HG02610 (cell line): Measurements from ENCODE around the gene OR4K15.
"Not testable (repeated sequence)": the region's sequence is repeated elsewhere in the genome, so short reads cannot be mapped to it uniquely, and the experiment has no call there.

Experiments
- ATAC-seq: cut with Tn5 transposase; IDR thresholded peaks from one replicate; pipeline ENCODE4 v1.9.1; 2021; ENCODE audit warnings: mild to moderate bottlenecking, moderate library complexity; ENCODE audit not compliant: unreplicated experiment

OR4K15 gene

GRCh38 chr14:19975291-19975690, at the start of gene OR4K15:
Gene OR4K15 (plus strand): TSS chr14:19975591. CDS start chr14:19975591, 0 bp downstream.
- ATAC-seq, result no peak

- no peak for ATAC-seq
These were observed 44.8 kb upstream of the OR4K15 start, which contains the start of gene OR4K1 for GRCh38 chr14:19930617-19931016. Gene OR4K1 (plus strand): TSS chr14:19930917. CDS start chr14:19935667, 4,750 bp downstream.

GRCh38 chr14:19941668-19942067, 33.7 kb upstream of the OR4K15 start:
- no peak for ATAC-seq

GRCh38 chr14:19947413-19948090, 27.8 kb upstream of the OR4K15 start:
- no peak for ATAC-seq

- ATAC-seq, result no peak
These were observed 26.2 kb upstream of the OR4K15 start for GRCh38 chr14:19949218-19949617.

GRCh38 chr14:19969735-19970134, 5.7 kb upstream of the OR4K15 start:
- ATAC-seq, result not testable (repeated sequence)

GRCh38 chr14:19974844-19975243, 547 bp upstream of the OR4K15 start:
- ATAC-seq, result no peak

- ATAC-seq, result no peak
These were observed 18.0 kb downstream of the OR4K15 start for GRCh38 chr14:19993438-19993837.

GRCh38 chr14:20001863-20002262, 26.5 kb downstream of the OR4K15 start, which contains the start of gene OR4Q2:
Gene OR4Q2 (plus strand): TSS chr14:20002163.
- ATAC-seq, result no peak

- ATAC-seq, result no peak
These were observed 26.9 kb downstream of the OR4K15 start for GRCh38 chr14:20002319-20002718.

- no peak for ATAC-seq
These were observed 32.8 kb downstream of the OR4K15 start for GRCh38 chr14:20008156-20008555.

GRCh38 chr14:20019257-20019865, 44.0 kb downstream of the OR4K15 start, which contains the start of gene OR4K14:
Gene OR4K14 (minus strand): TSS chr14:20019307. CDS start chr14:20015193, 4,114 bp downstream.
- no peak for ATAC-seq
